Dedifferentiated amniotic fluid mesenchymal stem cell (primary cell): Measurements from ENCODE around the gene LRPAP1.
"Not testable (repeated sequence)": the region's sequence is repeated elsewhere in the genome, so short reads cannot be mapped to it uniquely, and the experiment has no call there.

Experiments
- DNase-seq: peaks from one replicate; pipeline ENCODE4 v3.0.0-alpha.2; 2016; ENCODE audit errors: extremely low spot score

Gene LRPAP1

GRCh38 chr4:3560465-3560864 lies 28.2 kb upstream of the LRPAP1 start:
- DNase-seq, result not testable (repeated sequence)

- not testable (repeated sequence) for DNase-seq
These were observed 27.4 kb upstream of the LRPAP1 start for GRCh38 chr4:3559381-3560290.

- DNase-seq, result not testable (repeated sequence)
These were observed 26.3 kb upstream of the LRPAP1 start for GRCh38 chr4:3558514-3558836.

- not testable (repeated sequence) for DNase-seq
These were observed 25.7 kb upstream of the LRPAP1 start for GRCh38 chr4:3557676-3558513.

- DNase-seq, result not testable (repeated sequence)
These were observed 24.9 kb upstream of the LRPAP1 start for GRCh38 chr4:3557088-3557492.

- DNase-seq, result not testable (repeated sequence)
These were observed 24.1 kb upstream of the LRPAP1 start for GRCh38 chr4:3556244-3556867.

GRCh38 chr4:3555459-3556070 lies 23.3 kb upstream of the LRPAP1 start:
- DNase-seq, result not testable (repeated sequence)

GRCh38 chr4:3551366-3551765 lies 19.1 kb upstream of the LRPAP1 start:
- not testable (repeated sequence) for DNase-seq

- DNase-seq, result not testable (repeated sequence)
These were observed 18.6 kb upstream of the LRPAP1 start for GRCh38 chr4:3550792-3551325.

- not testable (repeated sequence) for DNase-seq
These were observed 17.8 kb upstream of the LRPAP1 start for GRCh38 chr4:3550041-3550440.

GRCh38 chr4:3549694-3550001 lies 17.4 kb upstream of the LRPAP1 start:
- DNase-seq, result not testable (repeated sequence)

- DNase-seq, result not testable (repeated sequence)
These were observed 16.9 kb upstream of the LRPAP1 start for GRCh38 chr4:3548991-3549693.

GRCh38 chr4:3546721-3547120 lies 14.5 kb upstream of the LRPAP1 start:
- DNase-seq, result not testable (repeated sequence)

- not testable (repeated sequence) for DNase-seq
These were observed 13.1 kb upstream of the LRPAP1 start for GRCh38 chr4:3545351-3545750.

GRCh38 chr4:3544259-3545025 lies 12.2 kb upstream of the LRPAP1 start:
- not testable (repeated sequence) for DNase-seq

- not testable (repeated sequence) for DNase-seq
These were observed 11.2 kb upstream of the LRPAP1 start for GRCh38 chr4:3543415-3543814.

- DNase-seq, result not testable (repeated sequence)
These were observed 6.7 kb upstream of the LRPAP1 start for GRCh38 chr4:3538906-3539305.

GRCh38 chr4:3535812-3536211 lies 3.6 kb upstream of the LRPAP1 start:
- not testable (repeated sequence) for DNase-seq

GRCh38 chr4:3533423-3533820 lies 1.2 kb upstream of the LRPAP1 start:
- DNase-seq, result no peak

GRCh38 chr4:3532751-3533422 lies 665 bp upstream of the LRPAP1 start:
- DNase-seq, result no peak
